Fibroblast of skin of right quadriceps (primary cell): ENCODE results near the gene KLHL29.

Source experiments
- DNase-seq: peaks from one replicate; pipeline ENCODE4 v3.0.0-alpha.2; 2013

KLHL29 gene

DNA sequence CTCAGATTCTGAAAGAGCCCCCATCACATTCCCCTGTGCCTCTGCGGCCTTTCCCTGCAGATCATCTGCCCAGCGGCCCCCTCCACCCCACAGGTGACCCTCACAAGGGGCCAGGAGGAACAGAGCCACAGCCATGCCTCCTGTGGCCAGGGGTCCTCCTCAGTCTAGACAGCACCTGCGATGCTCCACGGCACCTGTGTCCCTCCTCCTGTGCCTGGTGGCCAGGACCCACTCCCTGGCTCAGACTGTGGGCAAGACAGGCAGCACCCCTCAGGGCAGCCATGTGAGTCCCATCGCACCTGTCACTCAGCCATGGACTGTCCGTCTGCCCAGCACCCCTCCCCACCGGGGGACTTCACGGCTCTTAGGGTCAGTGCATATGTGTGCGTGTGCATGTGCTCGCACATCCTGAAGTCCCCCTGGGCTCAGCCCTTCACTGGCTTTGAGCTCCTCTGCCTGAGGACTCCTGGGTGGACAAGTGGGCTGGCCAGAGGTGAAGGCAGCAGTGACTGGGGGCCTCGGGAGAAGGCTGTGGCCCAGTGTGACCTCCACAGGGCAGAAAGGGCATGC lies 304.2 kb downstream of the KLHL29 start:
- DNase-seq: no peak

DNA sequence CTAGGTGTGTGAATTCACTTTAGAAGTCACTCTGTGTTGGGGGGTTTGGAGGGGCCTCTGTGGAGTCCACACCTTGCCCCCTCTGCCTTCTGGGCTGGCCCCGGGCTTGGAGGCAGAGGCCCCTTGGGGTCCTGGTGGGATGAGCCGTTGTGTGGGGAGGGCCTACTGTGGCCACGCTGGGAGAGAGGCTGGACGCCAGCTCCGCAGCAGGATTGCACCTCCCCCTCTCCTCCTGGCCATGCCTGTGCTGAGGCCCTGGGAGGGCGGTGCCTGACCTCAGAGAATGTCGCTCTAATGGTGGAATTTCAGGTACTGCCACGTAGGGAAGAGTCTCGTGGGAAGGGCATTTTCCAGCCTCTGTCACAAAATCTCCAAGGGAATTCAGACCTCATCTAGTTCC lies 304.9 kb downstream of the KLHL29 start:
- no peak for DNase-seq

DNA sequence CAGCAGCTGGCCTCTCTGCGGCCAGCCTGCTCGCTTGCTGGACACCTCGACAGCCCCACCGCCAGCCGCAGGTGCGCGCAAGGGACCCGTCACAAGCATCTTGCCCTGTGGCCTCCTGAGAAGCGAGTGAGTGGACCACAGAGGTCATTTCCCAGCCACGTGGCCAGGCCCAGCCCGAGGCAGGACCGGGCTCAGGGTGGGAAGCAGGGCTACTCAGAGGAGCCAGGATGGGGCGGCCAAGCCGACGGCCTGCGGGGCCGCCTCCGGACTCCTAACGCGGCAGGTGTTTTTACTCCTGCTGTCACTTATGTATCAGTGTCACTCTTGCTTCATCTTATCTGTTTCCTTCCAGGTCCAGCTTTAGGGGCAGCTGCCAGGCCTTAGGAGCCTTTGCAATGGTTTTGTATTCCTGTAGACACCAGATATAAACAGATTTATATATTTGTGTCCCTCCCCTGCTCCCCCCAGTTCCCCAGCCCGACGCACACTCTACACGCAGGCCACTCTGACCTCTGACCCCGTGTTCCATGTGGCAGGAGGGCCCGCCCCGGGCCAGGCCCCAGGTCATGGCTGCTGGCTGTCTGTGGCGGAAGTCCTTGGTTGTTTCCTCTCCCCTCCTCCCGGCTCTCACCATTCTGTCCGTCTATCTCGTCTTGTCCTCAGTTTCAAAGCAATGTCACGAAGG lies 305.6 kb downstream of the KLHL29 start:
- no peak for DNase-seq

DNA sequence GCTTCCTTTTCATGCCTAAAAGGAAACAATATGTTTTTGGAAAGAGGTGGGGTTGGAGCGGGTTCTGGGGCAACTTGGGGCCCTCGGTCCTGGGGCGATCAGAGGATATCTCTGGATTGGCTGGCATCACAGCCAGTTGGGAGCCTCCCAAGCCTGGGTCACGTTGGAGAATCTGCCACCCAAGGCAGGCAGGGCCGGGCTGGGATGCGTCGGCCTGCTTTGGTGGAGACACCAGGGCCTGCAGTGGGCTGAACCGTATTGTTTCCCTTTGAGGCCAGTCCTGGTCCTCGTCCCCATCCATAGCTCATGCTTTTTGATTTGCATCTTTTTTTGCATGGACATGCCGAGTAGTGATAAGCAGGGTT lies 306.1 kb downstream of the KLHL29 start:
- no peak for DNase-seq

DNA sequence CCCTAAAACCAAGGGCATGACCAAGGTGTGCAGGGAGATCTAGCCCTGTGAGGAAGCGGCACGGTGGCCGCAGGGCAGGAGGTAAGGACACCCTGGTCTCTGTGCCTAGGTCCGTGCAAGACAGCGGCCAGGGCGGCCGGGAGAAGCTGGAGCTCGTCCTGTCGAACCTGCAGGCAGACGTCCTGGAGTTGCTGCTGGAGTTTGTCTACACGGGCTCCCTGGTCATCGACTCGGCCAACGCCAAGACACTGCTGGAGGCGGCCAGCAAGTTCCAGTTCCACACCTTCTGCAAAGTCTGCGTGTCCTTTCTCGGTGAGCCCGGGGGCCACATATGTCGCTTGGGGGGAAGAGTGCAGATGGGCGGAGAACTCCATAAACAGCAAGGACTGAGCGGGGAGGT lies 306.6 kb downstream of the KLHL29 start:
- no peak for DNase-seq

DNA sequence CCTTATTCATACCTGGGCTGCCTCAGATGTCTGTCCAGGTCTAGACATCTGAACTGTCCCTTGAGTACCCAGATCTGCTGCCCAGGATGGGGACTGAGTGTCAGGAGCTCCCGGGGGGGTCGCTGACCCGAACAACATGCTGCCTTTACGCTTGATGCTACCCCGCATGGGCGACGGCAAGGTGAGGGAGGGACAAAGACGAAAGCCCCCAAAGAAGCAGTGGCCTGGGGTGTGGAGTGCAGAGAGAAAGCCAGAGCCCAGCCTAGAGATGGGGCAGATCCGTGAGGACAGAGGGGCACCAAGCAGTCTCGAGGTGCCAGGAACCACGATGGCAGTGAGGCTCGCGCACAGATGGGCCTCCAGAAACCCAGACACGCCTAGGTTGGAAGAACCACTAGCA lies 307.3 kb downstream of the KLHL29 start:
- no peak for DNase-seq

DNA sequence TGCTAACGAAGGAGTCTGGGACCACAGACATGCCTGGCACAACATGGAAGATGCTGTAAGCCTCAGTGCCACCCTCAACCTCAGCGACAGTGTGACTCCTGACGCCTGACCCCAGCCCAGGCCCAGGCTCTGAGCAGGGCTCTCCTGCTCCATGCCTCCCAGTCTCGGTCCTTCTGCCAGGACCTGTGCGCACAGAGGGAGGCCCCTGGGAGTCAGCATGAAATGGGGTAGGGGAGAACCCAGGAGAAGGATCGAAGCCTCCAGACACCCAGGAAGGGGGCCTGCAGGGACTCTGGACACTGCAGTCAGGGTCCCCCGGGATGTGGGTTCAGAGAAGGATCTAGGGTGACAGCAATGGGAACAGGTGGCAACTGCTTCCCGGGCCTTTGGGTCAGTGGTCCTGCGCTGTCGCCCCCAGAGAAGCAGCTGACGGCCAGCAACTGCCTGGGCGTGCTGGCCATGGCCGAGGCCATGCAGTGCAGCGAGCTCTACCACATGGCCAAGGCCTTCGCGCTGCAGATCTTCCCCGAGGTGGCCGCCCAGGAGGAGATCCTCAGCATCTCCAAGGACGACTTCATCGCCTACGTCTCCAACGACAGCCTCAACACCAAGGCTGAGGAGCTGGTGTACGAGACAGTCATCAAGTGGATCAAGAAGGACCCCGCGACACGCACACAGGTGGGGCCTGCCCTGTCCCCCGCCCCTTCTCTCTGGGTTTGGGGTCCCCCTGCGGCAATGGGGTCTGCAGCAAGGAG lies 308.0 kb downstream of the KLHL29 start:
- DNase-seq: no peak

DNA sequence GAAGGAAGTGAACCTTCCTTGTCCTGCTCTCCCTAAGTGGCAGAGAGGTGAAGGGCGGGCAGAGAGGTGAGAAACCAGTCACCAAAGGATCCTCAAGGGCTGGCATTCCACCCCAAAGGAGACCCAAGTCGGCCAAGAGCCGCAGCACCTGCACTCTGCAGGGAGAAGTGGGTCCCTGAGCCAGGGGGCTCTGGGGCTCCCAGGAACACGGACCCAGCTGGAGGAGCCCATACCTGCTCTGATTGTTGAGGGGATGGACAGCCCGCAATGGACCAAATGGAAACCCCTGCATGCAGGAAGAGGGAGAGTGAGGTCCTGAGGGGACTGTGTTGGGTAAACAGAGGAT lies 308.6 kb downstream of the KLHL29 start:
- DNase-seq: no peak

DNA sequence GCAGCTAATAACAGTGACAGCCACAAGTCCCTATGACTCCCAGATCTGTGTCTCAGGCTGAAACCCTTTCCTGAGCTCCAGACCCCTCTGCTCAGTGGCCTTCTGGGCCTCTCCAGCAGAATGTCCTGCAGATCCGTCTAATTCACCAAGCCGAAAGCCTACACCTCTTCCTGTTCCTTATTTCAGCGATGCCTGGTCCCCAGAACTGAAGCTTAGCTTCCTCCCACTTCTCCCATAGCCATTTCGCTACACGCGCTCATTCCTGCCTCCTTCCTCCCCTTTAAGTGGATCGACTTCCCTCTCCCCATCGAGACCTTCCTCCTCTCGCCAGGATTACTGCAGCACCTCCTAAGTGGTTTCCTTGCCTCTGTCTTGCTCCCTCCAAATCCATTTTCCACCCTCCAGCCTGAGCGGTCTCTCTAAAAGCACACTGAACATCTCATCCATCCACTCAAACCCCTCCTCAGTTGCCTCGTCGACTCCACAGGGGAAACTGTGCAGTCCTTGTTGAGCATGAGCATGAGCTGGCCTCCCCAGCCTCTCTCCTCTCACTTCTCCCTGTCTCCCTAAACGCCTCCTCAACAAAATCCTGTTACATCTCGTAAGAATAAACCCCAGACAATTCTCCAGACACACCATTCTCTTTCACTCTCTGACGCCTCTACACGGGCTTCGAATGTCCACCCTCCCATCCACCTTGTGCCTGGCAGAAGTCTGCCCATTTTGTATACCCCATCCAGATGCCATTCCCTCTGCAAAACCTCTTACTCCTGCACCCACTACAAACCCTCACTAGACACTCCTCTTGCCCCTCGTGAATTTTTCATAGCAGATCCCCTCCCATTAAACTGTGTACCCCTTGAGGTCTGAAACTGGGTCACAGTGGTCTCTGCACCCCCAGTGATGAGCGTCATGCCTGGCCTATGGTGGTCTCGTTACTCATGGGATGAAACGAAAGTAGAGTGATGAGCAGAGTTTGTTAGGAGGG lies 309.4 kb downstream of the KLHL29 start:
- DNase-seq: no peak

DNA sequence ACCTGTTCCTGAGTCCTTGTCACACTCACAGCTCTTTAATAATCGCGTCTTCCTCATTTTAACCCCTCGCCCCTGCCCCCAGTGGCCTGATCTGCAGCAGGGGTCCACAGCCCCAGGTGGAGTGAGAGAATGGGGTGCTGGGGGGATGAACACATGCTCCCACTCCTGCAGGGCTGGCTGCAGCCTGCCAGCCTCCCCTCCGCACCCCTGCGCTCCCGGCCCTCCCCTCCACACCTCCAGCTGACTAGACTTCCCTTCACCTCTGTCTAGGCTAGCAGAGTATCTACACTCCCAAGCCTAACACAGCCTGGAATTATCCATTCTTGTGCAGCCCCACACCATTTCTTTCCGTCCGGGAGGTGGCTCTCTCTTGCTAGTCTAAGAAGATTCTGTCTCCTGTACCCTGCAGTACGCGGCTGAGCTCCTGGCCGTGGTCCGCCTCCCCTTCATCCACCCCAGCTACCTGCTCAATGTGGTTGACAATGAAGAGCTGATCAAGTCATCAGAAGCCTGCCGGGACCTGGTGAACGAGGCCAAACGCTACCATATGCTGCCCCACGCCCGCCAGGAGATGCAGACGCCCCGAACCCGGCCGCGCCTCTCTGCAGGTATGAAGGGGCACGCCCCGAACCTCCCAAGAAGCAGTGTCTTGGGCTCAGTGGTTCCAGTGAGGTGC lies 310.4 kb downstream of the KLHL29 start:
- no peak for DNase-seq

DNA sequence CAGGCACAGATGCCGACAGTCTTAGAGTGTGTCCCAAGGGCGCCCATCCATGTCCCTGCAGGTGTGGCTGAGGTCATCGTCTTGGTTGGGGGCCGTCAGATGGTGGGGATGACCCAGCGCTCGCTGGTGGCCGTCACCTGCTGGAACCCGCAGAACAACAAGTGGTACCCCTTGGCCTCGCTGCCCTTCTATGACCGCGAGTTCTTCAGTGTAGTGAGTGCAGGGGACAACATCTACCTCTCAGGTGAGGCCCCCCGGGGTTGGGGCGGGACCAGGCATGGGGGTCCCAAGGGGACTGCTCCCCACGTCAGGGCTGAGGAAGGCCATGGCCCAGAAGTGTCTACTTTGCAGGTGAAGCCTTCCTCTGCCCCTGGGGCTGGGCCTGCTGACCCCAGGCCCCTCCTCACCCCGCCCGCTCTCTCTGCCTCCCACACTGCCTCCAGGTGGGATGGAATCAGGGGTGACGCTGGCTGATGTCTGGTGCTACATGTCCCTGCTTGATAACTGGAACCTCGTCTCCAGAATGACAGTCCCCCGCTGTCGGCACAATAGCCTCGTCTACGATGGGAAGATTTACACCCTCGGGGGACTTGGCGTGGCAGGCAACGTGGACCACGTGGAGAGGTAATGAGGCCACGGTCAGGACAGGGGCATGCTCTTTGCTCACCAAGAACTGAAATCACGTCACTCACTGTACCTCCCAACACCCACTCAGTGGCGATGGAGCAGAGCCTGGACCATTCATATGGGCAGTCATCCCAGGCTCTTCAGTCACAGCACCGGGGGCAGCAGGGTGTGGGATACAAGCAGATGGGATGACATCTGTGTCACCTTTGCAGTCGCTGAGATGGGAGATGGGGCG lies 311.1 kb downstream of the KLHL29 start:
- DNase-seq: no peak

DNA sequence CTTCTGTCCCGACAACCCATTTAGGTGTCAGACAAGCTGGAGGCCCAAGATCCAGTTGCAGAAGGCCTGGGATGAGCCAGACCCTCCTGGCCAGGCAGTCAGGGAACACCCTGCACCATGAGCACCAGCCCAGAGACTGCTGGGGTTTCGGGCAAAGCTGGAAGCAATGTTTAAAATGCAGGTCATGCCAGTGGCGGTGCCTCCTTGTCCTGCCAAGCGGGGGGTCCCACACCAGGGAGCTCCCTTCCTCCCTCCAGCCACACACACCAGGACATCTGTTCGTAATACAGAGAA lies 311.7 kb downstream of the KLHL29 start:
- no peak for DNase-seq

DNA sequence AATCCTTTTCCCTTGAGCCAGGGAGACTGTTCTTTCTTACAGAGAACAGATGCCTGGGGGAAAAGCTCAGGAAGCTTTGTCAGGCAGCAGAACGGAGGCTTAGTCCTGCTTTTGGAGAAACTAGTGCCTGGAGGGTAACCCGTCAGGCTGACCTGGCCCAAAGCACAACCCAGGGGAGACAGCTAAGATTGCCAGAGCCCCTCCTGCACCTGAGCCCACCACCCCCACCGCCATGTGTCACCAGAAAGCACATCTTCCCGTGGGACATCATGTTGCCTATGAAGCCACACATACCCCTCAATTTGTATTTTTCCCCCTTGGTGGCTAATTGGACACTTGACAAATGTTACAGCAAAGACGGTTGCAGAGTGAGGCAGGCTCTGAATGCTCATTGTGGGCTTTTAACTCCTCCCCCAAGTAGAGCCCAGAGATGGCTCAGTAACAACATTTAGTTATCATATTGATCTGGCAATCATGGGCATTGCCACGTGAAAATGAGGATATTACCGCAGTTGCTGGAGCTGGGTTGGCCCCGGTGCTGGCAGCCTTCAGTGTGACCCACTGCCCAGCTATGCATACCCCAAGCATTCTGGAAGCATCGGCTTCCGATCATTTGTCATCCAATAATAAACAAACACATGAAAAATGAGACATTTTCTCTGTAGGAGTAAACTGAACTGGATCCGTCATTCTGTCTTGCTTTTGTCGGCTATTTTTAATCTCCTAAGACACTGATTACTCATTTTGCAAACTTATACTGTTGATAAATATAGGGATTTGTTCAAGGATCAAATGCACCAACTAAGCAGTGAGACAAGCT lies 312.5 kb downstream of the KLHL29 start:
- peak; percentile 29 for DNase-seq

DNA sequence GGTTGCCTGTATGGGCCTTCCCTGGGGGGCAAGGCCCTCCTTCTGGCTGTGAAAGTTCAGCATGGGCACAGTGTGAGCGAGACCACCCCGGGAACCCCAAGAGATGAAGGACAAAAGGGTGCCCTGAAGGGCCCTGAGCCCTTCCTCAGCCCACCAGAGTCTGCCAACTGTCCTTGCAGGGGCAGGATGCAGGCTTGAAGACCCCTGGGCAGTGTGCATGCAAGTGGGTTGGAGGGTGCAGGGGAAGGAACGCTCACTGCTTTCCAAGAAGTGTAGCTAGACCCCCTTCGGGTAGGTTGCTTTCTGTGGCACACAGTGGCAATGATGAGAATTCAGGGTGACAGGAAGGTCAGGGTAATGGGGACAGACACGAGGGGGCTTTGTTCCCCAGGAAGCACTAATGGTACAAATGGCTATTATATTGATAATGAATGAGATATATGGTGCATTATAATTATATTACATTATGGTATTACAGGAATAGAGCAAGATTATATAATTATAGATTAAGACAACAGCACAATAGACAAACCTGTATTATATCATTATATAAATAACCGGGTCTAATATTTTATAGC lies 313.2 kb downstream of the KLHL29 start:
- DNase-seq: no peak

DNA sequence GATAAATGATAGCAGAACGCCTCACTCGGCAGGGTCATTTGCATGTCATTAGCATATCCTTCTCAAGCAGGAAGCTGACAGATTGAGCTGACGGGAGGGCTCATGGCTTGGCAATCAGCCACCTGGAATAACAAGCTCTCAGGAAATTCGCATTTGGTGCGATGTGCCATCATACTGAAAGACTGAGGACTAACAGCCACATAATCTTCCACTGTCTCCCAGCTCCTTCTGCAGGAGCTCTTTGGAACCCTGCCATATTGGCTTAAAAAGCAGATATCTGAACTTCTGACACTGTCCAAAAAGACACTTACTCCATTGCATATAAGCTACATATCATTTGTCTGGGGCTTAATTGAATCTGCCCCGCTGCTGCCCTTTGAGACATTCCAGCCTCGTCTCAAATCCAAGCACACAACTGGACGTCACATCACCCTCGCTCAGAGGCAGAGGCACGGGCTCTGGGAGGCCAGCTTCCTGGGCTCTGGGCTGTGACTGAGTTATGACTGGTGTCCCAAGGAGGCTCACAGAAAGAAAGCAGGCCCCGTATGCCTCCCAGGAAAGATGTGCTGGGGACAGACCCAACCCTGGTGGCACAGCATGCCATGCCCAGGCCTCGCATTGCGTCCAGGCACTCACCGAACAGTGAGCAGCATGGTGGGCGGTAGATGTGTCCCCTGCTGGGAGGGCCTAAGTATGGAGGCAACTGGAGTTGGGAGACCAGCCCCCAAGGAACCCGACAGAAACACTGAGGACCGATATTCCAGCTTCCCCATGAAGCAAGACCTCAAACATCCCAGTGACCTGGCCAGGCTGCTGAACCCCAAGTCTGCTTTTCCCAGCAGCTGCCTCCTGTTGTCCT lies 314.0 kb downstream of the KLHL29 start:
- DNase-seq: peak; percentile 23

DNA sequence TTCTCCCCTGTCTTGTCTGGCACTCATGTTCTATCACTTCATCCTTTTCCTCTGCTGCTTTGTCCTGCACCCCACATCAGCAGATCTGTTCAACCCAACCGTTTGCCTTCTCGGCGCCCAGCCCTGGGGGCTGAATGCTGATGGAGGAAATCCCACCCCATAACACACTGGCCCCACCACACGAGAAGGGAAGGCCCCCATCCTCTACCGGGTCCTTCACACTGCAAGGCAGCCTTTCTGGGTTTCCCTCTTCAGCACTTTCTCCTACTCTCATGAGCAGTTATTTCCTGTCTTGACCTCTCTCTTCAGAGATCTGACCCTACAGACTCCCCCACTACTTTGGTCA lies 314.6 kb downstream of the KLHL29 start:
- DNase-seq: no peak

DNA sequence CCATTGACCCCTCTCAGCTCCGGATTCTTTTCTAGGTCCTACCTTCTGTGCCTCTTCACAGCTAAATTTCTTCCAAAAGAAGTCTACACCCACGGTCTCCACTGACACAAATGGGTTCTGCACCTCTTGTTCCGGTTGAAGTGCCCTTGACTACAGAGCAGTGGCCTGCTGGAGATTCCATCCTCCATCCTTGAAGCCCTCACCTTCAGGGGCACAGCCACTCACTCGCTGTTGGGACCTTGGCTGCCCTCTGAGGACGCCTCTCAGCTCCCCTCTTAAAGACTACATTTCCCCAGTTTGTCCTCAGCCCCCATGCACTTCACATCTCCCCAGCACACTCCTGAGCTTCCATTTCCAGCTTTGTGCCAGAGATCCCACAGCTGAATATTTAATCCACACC lies 315.6 kb downstream of the KLHL29 start:
- no peak for DNase-seq

DNA sequence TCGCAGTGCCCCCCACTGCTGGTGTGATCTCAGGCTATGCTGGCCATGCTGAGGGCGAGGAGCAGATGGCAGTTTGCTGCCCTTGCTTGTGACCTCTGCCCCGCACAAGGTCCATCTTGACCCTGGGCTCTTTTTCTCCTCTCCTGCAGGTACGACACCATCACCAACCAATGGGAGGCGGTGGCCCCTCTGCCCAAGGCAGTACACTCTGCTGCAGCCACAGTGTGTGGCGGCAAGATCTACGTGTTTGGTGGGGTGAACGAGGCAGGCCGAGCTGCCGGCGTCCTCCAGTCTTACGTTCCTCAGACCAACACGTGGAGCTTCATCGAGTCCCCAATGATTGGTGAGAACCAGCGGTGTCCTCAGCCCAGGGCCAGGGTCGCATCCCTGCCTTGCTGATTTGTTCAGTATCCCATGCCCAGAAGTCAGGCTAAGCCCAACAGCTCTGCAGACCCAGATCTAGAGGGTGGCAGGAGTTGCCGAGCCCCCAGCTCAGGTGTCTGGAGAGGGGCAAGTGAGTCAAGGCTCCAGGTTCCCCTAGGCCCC lies 318.1 kb downstream of the KLHL29 start:
- no peak for DNase-seq

DNA sequence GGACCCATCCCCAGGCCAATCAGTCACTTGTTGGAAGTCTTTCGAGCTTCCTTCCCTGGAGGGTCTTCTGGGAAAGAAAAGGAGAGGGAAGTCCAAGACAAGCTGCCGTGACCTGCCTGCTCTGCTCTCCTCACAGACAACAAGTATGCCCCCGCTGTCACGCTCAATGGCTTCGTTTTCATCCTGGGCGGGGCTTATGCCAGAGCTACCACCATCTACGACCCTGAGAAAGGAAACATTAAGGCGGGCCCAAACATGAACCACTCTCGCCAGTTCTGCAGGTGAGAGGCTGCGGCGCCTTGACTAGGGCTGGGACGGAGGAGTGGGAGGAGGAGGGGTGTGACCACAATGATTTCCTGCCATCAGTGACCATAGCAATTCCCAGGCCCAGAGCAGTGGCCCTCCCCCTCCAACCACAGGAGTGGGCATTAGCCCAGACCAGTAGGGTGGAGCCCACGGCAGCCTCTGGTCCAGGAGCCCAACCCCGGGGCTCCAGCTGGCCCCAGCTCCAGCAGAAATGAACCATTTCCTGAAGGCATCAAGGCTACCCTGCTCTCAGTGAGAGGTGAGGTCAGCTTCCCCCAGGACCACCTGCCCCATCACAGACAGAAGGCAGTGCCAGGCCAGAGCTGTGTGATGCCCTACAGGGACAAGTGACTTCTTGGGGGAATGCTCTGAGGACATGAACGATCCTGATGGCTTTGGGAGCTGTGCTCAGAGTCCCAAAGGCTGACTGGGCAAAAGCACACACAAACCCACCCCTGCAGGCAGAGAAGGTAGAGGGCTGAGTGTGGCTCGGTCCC lies 318.8 kb downstream of the KLHL29 start:
- no peak for DNase-seq
